Cardiac septum (tissue), 1 donor: ENCODE results near the gene ZNF497. TPM values are rescaled to one million over a fixed set of nuclear protein-coding genes. Genes with fewer than 3 reads are reported as not detected.
"Not testable (repeated sequence)": the region's sequence is repeated elsewhere in the genome, so short reads cannot be mapped to it uniquely, and the experiment has no call there.

Experiments used
- DNase-seq: peaks from one replicate; pipeline ENCODE4 v3.0.0-alpha.2; 2020; ENCODE audit warnings: low spot score
- intact Hi-C: fragments of 100-400 bp; cut with DNase I; formaldehyde crosslinking; loops from one replicate; pipeline ENCODE4 v1.14.0; 2022
- microRNA-seq: library from miRNA; unstranded; fragments of <30 nt; microRNA quantifications from one replicate; pipeline ENCODE4 v1.2.0, GENCODE V29; 2020
- total RNA-seq: library from RNA; stranded (reverse); fragmentation: NEBNext Ultra II Directional; extraction: Animal tissue kit (Norgen Biotek cat#: 25700); gene quantifications from one replicate; pipeline ENCODE4 v1.2.1, GENCODE V29; 2021
- donor health status: DM: no; HTN: no; CAD: no.

Gene ZNF497
- total RNA-seq, 1 donor from 2014 or later = 0.40 TPM

DNA sequence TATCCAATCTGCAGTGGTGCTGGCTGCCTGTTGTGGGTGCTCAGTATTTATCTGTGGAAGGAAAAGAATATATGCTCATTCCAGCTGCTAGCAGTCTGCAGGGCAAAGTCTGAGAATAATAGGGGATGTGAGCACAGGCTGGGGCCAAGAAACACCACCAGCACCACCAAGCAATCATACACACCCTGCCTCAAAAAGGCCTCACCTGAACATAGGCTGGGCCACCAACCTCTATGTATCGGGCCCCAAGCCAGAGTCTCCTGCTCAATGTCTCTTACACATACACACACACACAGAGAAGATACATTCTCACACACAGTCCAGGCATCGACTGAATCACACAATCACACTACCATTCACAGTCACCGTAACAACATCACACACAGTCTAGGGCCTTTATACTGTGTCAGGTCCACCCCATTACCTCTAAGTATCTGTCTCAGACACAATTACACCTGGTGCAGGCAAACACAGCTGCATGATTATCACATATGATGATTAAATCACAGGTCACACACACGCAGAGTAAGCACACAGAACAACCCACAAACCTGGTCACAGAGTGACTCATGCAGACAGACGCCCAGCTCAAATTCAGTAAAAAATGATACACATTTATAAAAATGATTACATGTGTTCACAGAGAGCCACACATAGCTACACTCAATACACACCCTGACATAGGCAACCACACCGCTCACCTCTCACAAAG, 37.1 kb downstream of the ZNF497 start:
- intact Hi-C loops = no loop called here
- DNase-seq = no peak

DNA sequence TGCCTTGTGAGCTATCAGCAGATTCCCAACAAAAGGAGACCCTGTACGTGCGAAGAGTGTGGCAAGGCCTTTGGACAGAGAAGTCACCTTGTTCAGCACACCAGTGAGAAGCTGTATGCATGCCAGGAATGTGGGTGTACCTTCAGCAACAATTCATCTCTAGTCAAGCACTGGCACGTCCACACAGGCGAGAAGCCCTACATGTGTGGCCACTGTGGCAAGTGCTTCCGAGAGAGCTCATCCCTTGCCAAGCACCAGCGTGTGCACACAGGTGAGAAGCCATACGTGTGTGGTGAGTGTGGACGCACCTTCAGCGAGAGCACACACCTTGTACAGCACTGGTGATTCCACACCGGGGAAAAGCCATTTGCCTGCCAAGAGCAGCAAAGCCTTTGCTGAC, 43.3 kb downstream of the ZNF497 start:
- intact Hi-C loops = no loop called here
- no peak for DNase-seq

DNA sequence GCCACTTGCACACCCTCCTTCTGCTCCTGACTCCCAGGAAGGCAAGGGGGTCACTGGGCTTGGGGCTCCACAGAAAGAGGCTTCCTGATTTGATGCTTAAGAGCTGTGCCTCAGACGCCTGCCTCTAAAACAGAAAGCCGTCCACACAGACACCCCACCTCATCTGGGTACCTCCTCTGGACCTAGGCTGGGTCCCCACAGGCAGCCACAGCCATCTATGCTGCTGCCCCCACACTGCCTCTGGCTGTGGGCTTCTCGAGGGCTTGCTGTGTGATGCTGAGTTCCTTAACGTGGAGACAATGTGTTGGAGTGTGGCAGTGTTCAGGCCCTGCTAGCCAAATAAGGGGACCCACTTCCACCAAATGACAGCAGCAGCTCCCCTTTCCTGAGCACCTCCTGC, 44.3 kb downstream of the ZNF497 start:
- intact Hi-C loops = no loop called here
- peak; percentile 31 for DNase-seq

DNA sequence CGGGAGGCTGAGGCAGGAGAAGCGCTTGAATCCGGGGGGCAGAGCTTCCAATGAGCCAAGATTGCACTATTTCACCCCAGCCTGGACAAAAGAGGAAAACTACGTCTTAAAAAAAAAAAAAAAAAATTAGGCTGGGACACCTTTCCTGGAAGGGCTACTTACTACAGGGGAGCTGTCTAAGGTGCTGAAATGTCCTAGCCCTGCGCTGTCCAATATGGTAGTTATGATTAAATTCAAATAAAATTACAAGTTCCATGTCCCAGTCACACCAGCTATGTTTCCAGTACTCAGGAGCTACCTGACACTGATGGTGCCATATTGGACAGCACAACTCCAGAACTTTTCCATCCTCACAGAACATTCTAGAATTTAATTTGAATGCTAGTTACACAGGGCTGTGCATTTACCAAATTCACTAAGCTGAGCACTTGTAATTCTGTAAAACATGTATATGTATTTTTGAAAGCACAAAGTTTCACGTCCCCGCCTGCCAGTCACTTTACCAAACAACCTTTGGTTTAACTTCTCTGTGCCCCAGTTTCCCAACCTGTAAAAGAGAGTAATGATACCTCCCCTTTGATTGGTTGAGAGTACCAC, 45.0 kb downstream of the ZNF497 start:
- intact Hi-C loops = no loop called here
- no peak for DNase-seq

DNA sequence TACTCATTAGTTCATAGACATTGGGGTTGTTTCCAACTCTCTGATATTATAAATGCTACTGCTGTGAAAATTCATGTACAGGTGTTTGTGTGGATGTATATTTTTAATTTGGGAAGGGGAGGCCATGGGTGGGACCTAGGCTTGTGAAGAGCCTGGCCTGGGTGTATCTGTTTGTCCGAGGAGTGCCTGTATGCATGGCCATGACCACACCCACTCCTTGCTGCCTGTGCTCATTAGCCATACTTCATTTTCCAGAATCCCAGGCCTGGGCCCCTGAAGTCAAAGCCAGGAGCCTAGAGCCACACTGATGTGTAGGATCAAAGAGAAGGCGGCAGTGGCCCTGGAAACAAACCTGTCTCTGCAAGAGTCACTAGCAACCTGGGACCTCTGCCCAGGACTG, 47.0 kb downstream of the ZNF497 start:
- intact Hi-C loops = no loop called here
- no peak for DNase-seq

DNA sequence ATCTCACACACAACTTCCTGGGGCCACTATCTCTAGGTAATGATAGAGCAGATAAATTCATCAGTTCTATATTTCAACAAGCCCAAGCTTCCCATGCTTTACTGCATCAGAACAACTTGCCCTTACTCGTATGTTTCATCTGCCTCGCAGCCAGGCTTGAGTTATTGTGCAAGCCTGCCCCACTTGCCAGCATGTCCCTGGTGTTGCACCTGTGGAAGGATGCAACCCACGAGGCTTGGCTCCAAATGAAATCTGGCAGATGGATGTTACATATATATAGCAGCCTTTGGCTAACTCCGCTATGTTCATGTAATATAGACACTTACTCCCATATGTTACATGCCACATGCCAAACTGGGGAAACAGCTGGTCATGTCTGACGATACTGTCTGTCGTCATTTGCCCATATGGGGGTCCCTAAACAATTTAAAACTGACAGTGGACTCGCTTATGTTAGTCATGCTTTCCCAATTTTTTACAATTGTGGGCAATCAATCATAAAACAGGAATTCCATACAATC, 51.1 kb downstream of the ZNF497 start:
- intact Hi-C loops = no loop called here
- DNase-seq = peak; percentile 43

DNA sequence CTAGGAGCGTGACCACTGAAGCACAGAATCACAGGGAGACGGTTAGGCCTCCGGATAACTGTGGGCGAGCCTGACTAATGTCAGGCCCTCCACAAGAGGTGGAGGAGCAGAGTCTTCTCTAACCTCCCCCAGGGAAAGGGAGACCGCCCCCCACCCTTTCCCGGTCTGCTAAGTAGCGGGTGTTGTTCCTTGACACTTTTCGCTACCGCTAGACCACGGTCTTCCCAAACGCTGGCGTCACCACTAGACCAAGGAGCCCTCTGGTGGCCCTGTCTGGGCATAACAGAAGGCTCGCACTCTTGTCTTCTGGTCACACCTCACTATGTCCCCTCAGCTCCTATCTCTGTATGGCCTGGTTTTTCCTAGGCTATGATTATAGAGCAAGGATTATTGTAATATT, 51.9 kb downstream of the ZNF497 start:
- DNase-seq, intact Hi-C loops: not testable (repeated sequence)

DNA sequence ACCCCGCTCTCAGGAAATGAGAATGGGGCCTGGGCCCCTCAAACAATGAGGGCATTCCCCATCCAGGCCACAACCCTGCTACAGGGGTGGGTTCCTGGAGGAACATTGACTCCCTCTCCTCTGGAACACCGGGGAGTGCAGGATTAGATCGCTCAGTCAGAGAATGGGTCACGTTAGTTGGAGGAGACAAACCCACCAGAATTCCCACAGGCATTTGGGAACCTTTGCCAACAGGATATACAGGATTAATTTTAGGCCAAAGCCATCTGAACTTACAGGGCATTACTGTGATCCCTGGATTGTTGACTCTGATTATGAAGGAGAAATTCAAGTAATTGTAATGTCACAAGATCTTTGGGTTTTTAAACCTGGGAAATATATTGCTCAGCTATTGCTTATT, 54.8 kb downstream of the ZNF497 start:
- DNase-seq = no peak
- intact Hi-C loops = no loop called here

DNA sequence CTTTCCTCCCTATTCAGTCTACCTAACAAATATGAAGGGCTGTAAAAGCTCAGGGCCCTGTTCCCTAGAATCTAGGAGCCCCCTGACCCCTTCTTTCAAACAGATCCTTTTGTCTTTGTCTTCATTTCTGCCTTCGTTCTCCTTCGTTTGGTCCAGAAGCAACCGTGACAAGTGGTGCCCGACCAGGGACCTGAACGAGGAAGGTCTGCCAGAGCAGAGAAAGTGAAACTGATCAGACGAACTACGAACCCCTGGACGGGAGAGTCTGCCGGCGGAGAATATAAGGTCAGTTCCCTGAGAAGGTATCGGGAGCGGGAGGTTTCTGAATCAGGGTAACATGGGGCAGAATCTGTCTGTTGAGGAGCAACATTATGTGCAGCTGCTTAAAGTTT, 56.6 kb downstream of the ZNF497 start:
- DNase-seq = peak; percentile 27
- intact Hi-C loops = loop anchor here (2.0 kb wide), 2 partner anchors 75 to 123 kb away; partner anchors contain the start of genes ZNF274 and ZNF837

DNA sequence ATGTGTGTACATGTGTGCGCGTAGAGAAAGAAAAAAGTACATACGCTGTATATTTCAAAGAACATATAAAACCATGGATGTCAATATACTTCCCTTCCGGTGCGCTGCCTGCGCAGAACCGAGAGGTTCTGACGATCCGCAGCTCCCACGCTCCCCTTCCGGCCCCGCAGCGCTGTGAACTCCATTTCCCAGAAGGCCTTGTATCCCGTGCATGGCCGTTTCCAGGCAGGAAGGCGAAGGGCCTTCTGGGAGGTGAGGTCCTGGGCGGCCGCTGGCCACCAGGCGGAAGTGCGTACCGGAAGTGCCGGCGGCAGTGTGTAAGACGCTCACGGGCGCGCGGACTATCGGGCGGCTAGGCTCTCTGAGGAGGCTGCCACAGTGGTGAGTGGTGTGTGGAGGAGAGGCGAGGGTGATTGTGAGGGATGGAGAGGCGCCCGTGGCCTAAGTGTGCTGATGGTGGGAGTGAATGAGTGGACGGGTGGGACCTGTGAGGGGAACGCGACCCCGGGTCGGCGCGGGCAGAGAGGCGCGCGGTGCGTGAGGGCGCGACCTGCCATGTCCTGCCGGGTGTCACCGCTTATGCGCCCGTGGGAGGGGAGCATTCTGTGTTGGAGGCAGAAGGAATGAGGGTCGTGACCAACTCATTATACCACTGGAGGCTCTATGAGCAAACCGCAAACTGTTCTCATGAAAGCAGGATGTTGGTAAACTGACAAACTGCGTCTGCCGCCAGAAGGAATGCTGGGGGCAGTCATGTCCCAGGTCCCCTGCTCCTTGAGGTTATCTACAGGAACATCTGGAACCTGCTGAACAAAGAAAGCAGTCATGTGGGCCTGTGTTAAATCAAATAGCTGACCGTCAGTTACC, 57.3 kb downstream of the ZNF497 start, which contains the start of gene ERVK3-1:
ERVK3-1 (plus strand) TSS at position 313 of the 867 bp plus-strand sequence. CDS start 6,792 bp downstream, outside the sequence.
- intact Hi-C loops = loop anchor here (2.0 kb wide), 2 partner anchors 76 to 122 kb away; partner anchors contain the start of genes ZNF274 and ZNF837
- peak; percentile 98 for DNase-seq

DNA sequence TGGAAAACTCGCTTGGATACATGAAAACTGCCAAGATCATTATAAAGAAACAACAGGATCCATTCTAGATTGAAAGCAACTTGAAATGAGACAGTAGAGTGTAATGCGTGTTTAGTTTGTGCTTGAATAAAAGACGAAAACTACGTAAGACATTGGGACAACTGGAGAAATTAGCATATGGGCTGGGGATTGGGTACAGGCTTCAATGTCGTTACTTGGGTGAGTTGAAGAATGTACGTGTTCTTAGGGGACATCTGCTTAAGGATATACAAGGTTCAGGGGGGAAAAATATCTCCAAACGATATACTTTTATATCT, 57.8 kb downstream of the ZNF497 start:
- intact Hi-C loops = loop anchor here (2.0 kb wide), 2 partner anchors 76 to 122 kb away; partner anchors contain the start of genes ZNF274 and ZNF837
- no peak for DNase-seq

Small RNA genes lying within 50 kb of the gene (microRNA-seq; reads per million reads assigned to microRNA genes)
- gene MIR4754 (not detected), gene MIR6806 (not detected)

Other genes starting within 250 kb of the ZNF497 start
- gene ZNF329, start 212.0 kb downstream of the ZNF497 start, total RNA-seq = 8.6 TPM
- 26.7 TPM for gene ZNF274, start 179.7 kb downstream of the ZNF497 start, total RNA-seq
- 28.1 TPM for gene ZNF544, start 133.8 kb downstream of the ZNF497 start, total RNA-seq
- gene ZNF8, start 83.8 kb downstream of the ZNF497 start, total RNA-seq = 6.2 TPM
- 17.1 TPM for gene ERVK3-1, start 57.4 kb downstream of the ZNF497 start, total RNA-seq
- gene ZSCAN22, start 35.8 kb downstream of the ZNF497 start, total RNA-seq = 2.1 TPM
- gene A1BG, start 9.3 kb downstream of the ZNF497 start, total RNA-seq = 5.2 TPM
- gene ZNF837, start 18.3 kb upstream of the ZNF497 start, total RNA-seq = 0.54 TPM
- 394 TPM for gene RPS5, start 24.5 kb upstream of the ZNF497 start, total RNA-seq
- not detected for gene RNF225, start 32.9 kb upstream of the ZNF497 start, total RNA-seq
- gene ZNF584, start 45.9 kb upstream of the ZNF497 start, total RNA-seq = 19.8 TPM
- 5.4 TPM for gene ZNF132, start 77.4 kb upstream of the ZNF497 start, total RNA-seq
- 3.7 TPM for gene ZNF324B, start 88.9 kb upstream of the ZNF497 start, total RNA-seq
- 5.1 TPM for gene ZNF324, start 104.3 kb upstream of the ZNF497 start, total RNA-seq
- gene ZNF446, start 113.6 kb upstream of the ZNF497 start, total RNA-seq = 5.8 TPM
- gene SLC27A5, start 149.2 kb upstream of the ZNF497 start, total RNA-seq = 2.0 TPM
- gene ZBTB45, start 157.1 kb upstream of the ZNF497 start, total RNA-seq = 13.8 TPM
- 140 TPM for gene TRIM28, start 181.3 kb upstream of the ZNF497 start, total RNA-seq
- 138 TPM for gene CHMP2A, start 192.4 kb upstream of the ZNF497 start, total RNA-seq
- 111 TPM for gene UBE2M, start 195.9 kb upstream of the ZNF497 start, total RNA-seq
- gene MZF1, start 210.6 kb upstream of the ZNF497 start, total RNA-seq = 12.4 TPM